SJCRH30 (cell line): Measurements from ENCODE around the gene ADRA2B. TPM values are rescaled to one million over a fixed set of nuclear protein-coding genes. Genes with fewer than 3 reads are reported as not detected.
"Not testable (repeated sequence)": the region's sequence is repeated elsewhere in the genome, so short reads cannot be mapped to it uniquely, and the experiment has no call there.

Experiments
- DNase-seq, 2 experiments: peaks; one replicate each; pipeline ENCODE4 v3.0.0-alpha.2; 2015 to 2020
- H3K27ac ChIP-seq: fragments of 250-450 bp; sonication (Bioruptor Pico); 2 replicates; pipeline ENCODE4 v1.5.1; 2020; ENCODE audit warnings: mild to moderate bottlenecking, moderate library complexity
- H3K27me3 ChIP-seq: fragments of 250-450 bp; sonication (Bioruptor Pico); 2 replicates; pipeline ENCODE4 v1.5.1; 2020; ENCODE audit warnings: mild to moderate bottlenecking, moderate library complexity
- H3K36me3 ChIP-seq: fragments of 250-450 bp; sonication (Bioruptor Pico); 2 replicates; pipeline ENCODE4 v1.5.1; 2020; ENCODE audit warnings: mild to moderate bottlenecking, moderate library complexity
- H3K4me1 ChIP-seq: fragments of 250-450 bp; sonication (Bioruptor Pico); 2 replicates; pipeline ENCODE4 v1.5.1; 2020; ENCODE audit warnings: mild to moderate bottlenecking, moderate library complexity
- H3K4me3 ChIP-seq: fragments of 250-450 bp; sonication (Bioruptor Pico); 2 replicates; pipeline ENCODE4 v1.5.1; 2020; ENCODE audit warnings: mild to moderate bottlenecking, moderate library complexity
- H3K9me3 ChIP-seq: fragments of 250-450 bp; sonication (Bioruptor Pico); replicated peaks from 2 replicates; pipeline ENCODE4 v1.5.1; 2020; ENCODE audit warnings: mild to moderate bottlenecking, moderate library complexity
- total RNA-seq: library from RNA; depleted of rRNA; stranded (reverse); fragments of >200 nt; shearing (Covaris generic); gene quantifications from 2 replicates; pipeline ENCODE4 v1.2.3, GENCODE V29; 2014

Gene ADRA2B
- total RNA-seq, 1 experiment from 2014 or later = not detected

GRCh38 chr2:96090196-96090926 lies 26.0 kb downstream of the ADRA2B start:
- Histone ChIP-seq H3K4me3 (no peak overlapping the region), H3K27ac (no peak overlapping the region), H3K9me3 (no peaks in the 10 kb centered on the region; the same call in 1 of the 2 replicates), H3K27me3 (no peaks in the 10 kb centered on the region), H3K36me3 (no peaks in the 10 kb centered on the region), H3K4me1 (no peaks in the 10 kb centered on the region)
- DNase-seq = no peak

GRCh38 chr2:96089356-96090195 lies 26.8 kb downstream of the ADRA2B start:
- no peak overlapping the region for H3K4me3 ChIP-seq
- no peaks in the 10 kb centered on the region for H3K36me3 ChIP-seq
- DNase-seq = peak in 1 of 2 experiments; percentile 3
- H3K27me3 ChIP-seq = no peaks in the 10 kb centered on the region
- no peak overlapping the region for H3K27ac ChIP-seq
- H3K4me1 ChIP-seq = no peaks in the 10 kb centered on the region
- H3K9me3 ChIP-seq = no peaks in the 10 kb centered on the region; the same call in 1 of the 2 replicates

GRCh38 chr2:96088340-96089335 lies 27.7 kb downstream of the ADRA2B start:
- DNase-seq = peak in 1 of 2 experiments; percentile 1
- no peak overlapping the region for H3K27ac ChIP-seq
- no peaks in the 10 kb centered on the region for H3K4me1 ChIP-seq
- H3K4me3 ChIP-seq = no peak overlapping the region
- no peaks in the 10 kb centered on the region; the same call in 1 of the 2 replicates for H3K9me3 ChIP-seq
- H3K27me3 ChIP-seq = no peaks in the 10 kb centered on the region
- H3K36me3 ChIP-seq = no peaks in the 10 kb centered on the region

GRCh38 chr2:96087130-96087529 lies 29.2 kb downstream of the ADRA2B start:
- no peaks in the 10 kb centered on the region for H3K4me1 ChIP-seq
- no peak overlapping the region for H3K4me3 ChIP-seq
- H3K36me3 ChIP-seq = no peaks in the 10 kb centered on the region
- no peak for DNase-seq
- no peak overlapping the region for H3K27ac ChIP-seq
- no peaks in the 10 kb centered on the region for H3K27me3 ChIP-seq
- H3K9me3 ChIP-seq = no peaks in the 10 kb centered on the region; the same call in 1 of the 2 replicates

- Histone ChIP-seq H3K36me3 (no peaks in the 10 kb centered on the region), H3K4me3 (no peak overlapping the region), H3K27me3 (no peaks in the 10 kb centered on the region), H3K4me1 (no peaks in the 10 kb centered on the region), H3K9me3 (peaks cover 4% of the 10 kb centered on the region; the same call in 1 of the 2 replicates), H3K27ac (no peak overlapping the region)
- peak in 1 of 2 experiments; percentile 1 for DNase-seq
These were observed 30.6 kb downstream of the ADRA2B start for GRCh38 chr2:96085541-96086355.

- H3K4me1 ChIP-seq, H3K36me3 ChIP-seq, H3K27me3 ChIP-seq, H3K27ac ChIP-seq, DNase-seq, H3K9me3 ChIP-seq, H3K4me3 ChIP-seq: not testable (repeated sequence)
These were observed 31.4 kb downstream of the ADRA2B start for GRCh38 chr2:96084858-96085518.

GRCh38 chr2:96083989-96084857 lies 32.1 kb downstream of the ADRA2B start:
- no peaks in the 10 kb centered on the region for H3K27me3 ChIP-seq
- no peaks in the 10 kb centered on the region for H3K36me3 ChIP-seq
- no peak overlapping the region for H3K4me3 ChIP-seq
- DNase-seq = no peak
- H3K27ac ChIP-seq = no peak overlapping the region
- no peaks in the 10 kb centered on the region for H3K4me1 ChIP-seq
- peaks cover 8% of the 10 kb centered on the region; the same call in 1 of the 2 replicates for H3K9me3 ChIP-seq

- H3K27me3 ChIP-seq = no peaks in the 10 kb centered on the region
- no peak overlapping the region for H3K4me3 ChIP-seq
- H3K9me3 ChIP-seq = peaks cover 8% of the 10 kb centered on the region; the same call in 1 of the 2 replicates
- DNase-seq = no peak
- no peaks in the 10 kb centered on the region for H3K4me1 ChIP-seq
- no peak overlapping the region for H3K27ac ChIP-seq
- no peaks in the 10 kb centered on the region for H3K36me3 ChIP-seq
These were observed 33.1 kb downstream of the ADRA2B start for GRCh38 chr2:96083064-96083939.

GRCh38 chr2:96082211-96083063 lies 33.9 kb downstream of the ADRA2B start:
- no peaks in the 10 kb centered on the region for H3K27me3 ChIP-seq
- no peak for DNase-seq
- peaks cover 8% of the 10 kb centered on the region; the same call in 1 of the 2 replicates for H3K9me3 ChIP-seq
- H3K36me3 ChIP-seq = no peaks in the 10 kb centered on the region
- H3K27ac ChIP-seq = no peak overlapping the region
- no peaks in the 10 kb centered on the region for H3K4me1 ChIP-seq
- no peak overlapping the region for H3K4me3 ChIP-seq

GRCh38 chr2:96081042-96081441 lies 35.3 kb downstream of the ADRA2B start:
- peaks cover 9% of the 10 kb centered on the region; the same call in 1 of the 2 replicates for H3K9me3 ChIP-seq

GRCh38 chr2:96075199-96075771 lies 41.1 kb downstream of the ADRA2B start:
- H3K4me1 ChIP-seq = peaks cover 17% of the 10 kb centered on the region
- no peak overlapping the region for H3K27ac ChIP-seq

More at GRCh38 chr2:96081042-96081441, 35.3 kb downstream of the ADRA2B start:
- DNase-seq = no peak
- Histone ChIP-seq H3K4me1 (no peaks in the 10 kb centered on the region), H3K36me3 (no peaks in the 10 kb centered on the region), H3K4me3 (no peak overlapping the region), H3K27me3 (no peaks in the 10 kb centered on the region), H3K27ac (no peak overlapping the region)

More at GRCh38 chr2:96075199-96075771, 41.1 kb downstream of the ADRA2B start:
- H3K36me3 ChIP-seq = no peaks in the 10 kb centered on the region
- H3K4me3 ChIP-seq = no peak overlapping the region
- DNase-seq = no peak
- H3K27me3 ChIP-seq = no peaks in the 10 kb centered on the region
- H3K9me3 ChIP-seq = 0 out of 2 replicates have a peak, but pooled peaks cover 8% of the 10 kb centered on the region
